Loucy (cell line): ENCODE measurements around the gene PHACTR1.

Experiments
- CTCF ChIP-seq: fragments of 200-600 bp; sonication (generic); conservative IDR thresholded peaks from 2 replicates; pipeline ENCODE4 v1.5.1; 2014; ENCODE audit warnings: mild to moderate bottlenecking, antibody characterized with exemption, low read length
- EZH2phosphoT487 ChIP-seq: fragments of 200-600 bp; IDR thresholded peaks from 2 replicates; pipeline ENCODE4 v1.6.1; 2018; ENCODE audit warnings: antibody characterized with exemption, mild to moderate bottlenecking, moderate library complexity, borderline replicate concordance

DNA sequence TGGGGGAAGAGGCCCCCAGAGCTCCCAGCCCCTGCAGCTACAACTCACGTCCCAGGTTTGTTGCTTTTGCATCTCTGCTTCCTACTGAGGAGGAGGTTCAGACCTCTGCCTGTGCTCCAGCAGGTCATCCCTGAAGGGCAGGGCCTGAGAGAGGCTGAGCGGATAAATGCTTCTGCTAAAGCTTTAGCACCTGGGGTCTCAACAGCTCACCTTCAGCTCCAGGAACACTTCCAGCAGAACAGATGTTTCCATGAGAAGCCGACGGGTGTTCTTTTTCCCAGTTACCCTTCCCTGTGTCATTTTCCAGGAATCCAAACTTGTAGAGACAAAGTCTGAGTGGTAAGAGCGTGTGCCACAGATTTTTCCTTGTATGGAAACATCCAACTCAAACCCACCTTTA is 403.0 kb downstream of the PHACTR1 start:
- TF ChIP-seq CTCF (no peak), EZH2phosphoT487 (no peak)
